H1 (cell line): ENCODE measurements around the gene SYNGR3.

Source experiments
- CEBPB ChIP-seq: IDR thresholded peaks from 2 replicates; pipeline ENCODE4 v1.6.1; 2012; ENCODE audit warnings: low read depth, low read length
- EP300 ChIP-seq, 2 experiments: IDR thresholded peaks; 1 replicate in 1 of 2; 2 replicates in 1 of 2; pipeline ENCODE4 v1.6.1; 2011 to 2012; ENCODE audit warnings: low read depth in 2 of 2, low read length in 2 of 2, mild to moderate bottlenecking in 2 of 2, borderline replicate concordance in 1 of 2, inconsistent platforms in 1 of 2, moderate library complexity in 1 of 2
- FOSL1 ChIP-seq: IDR thresholded peaks from 2 replicates; pipeline ENCODE4 v1.6.1; 2011; ENCODE audit warnings: mild to moderate bottlenecking, low read depth, low read length, moderate library complexity; ENCODE audit not compliant: insufficient read depth
- JUND ChIP-seq: IDR thresholded peaks from 2 replicates; pipeline ENCODE4 v1.6.1; 2011; ENCODE audit warnings: mild to moderate bottlenecking, improper control_type of control experiment, low read length
- KDM1A ChIP-seq: fragments of 200-600, 300-600 bp; sonication (generic); IDR thresholded peaks from 2 replicates; pipeline ENCODE4 v1.7.1; 2016; ENCODE audit warnings: mild to moderate bottlenecking, low read length, borderline replicate concordance
- PHF8 ChIP-seq: fragments of 200-600 bp; sonication (generic); conservative IDR thresholded peaks from 2 replicates; pipeline ENCODE4 v1.7.1; 2012; ENCODE audit warnings: low read depth, mild to moderate bottlenecking, inconsistent platforms, low read length, moderate library complexity
- POLR2A ChIP-seq, 2 experiments: IDR thresholded peaks; 1 replicate in 1 of 2; 2 replicates in 1 of 2; pipeline ENCODE4 v1.6.1; 2011; ENCODE audit warnings: low read depth in 2 of 2, low read length in 2 of 2, mild to moderate bottlenecking in 2 of 2; ENCODE audit errors: control extremely low read depth in 1 of 2
- POLR2AphosphoS5 ChIP-seq: IDR thresholded peaks from 2 replicates; pipeline ENCODE4 v1.6.1; 2011; ENCODE audit warnings: low read depth, low read length
- RAD21 ChIP-seq, 2 experiments: IDR thresholded peaks in 1 of 2; conservative IDR thresholded peaks in 1 of 2; 2 replicates each; pipeline ENCODE4 v1.6.1; 2011; ENCODE audit warnings: low read depth in 2 of 2, low read length in 2 of 2, improper control_type of control experiment in 1 of 2, inconsistent platforms in 1 of 2, mild to moderate bottlenecking in 1 of 2, moderate library complexity in 1 of 2
- SP4 ChIP-seq: IDR thresholded peaks from 2 replicates; pipeline ENCODE4 v1.6.1; 2012; ENCODE audit warnings: low read length, inconsistent platforms
- TAF1 ChIP-seq: IDR thresholded peaks from 2 replicates; pipeline ENCODE4 v1.6.1; 2011; ENCODE audit warnings: mild to moderate bottlenecking, low read depth, low read length
- TEAD4 ChIP-seq: IDR thresholded peaks from 2 replicates; pipeline ENCODE4 v1.6.1; 2012; ENCODE audit warnings: low read depth, low read length, inconsistent platforms, mixed read lengths
- YY1 ChIP-seq: IDR thresholded peaks from 2 replicates; pipeline ENCODE4 v1.6.1; 2011; ENCODE audit warnings: low read depth, mild to moderate bottlenecking, low read length
- TF ChIP-seq, protein P1 (sequence below), 3 experiments: IDR thresholded peaks; 1 replicate in 2 of 3; 2 replicates in 1 of 3; pipeline versions ENCODE4 v1.5.1 to v1.6.1; 2011; ENCODE audit warnings: low read length in 3 of 3, mild to moderate bottlenecking in 3 of 3, inconsistent platforms in 2 of 3, low read depth in 1 of 3, moderate library complexity in 1 of 3; ENCODE audit not compliant: insufficient read depth in 1 of 3; ENCODE audit errors: control extremely low read depth in 1 of 3

DNA sequence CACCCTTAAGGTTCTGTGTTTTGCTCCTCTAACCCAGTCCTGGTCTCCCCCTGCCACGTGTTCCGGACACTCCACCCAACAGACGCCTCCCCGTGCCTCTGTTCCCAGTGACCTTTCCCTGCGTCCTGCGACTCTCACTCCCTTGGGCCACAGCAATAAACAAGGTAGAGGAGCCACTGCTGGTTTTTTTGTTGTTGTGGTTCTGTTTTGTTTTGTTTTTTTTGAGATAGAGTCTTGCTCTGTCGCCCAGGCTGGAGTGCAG lies 26.1 kb downstream of the SYNGR3 start:
- TF ChIP-seq, protein P1, sequence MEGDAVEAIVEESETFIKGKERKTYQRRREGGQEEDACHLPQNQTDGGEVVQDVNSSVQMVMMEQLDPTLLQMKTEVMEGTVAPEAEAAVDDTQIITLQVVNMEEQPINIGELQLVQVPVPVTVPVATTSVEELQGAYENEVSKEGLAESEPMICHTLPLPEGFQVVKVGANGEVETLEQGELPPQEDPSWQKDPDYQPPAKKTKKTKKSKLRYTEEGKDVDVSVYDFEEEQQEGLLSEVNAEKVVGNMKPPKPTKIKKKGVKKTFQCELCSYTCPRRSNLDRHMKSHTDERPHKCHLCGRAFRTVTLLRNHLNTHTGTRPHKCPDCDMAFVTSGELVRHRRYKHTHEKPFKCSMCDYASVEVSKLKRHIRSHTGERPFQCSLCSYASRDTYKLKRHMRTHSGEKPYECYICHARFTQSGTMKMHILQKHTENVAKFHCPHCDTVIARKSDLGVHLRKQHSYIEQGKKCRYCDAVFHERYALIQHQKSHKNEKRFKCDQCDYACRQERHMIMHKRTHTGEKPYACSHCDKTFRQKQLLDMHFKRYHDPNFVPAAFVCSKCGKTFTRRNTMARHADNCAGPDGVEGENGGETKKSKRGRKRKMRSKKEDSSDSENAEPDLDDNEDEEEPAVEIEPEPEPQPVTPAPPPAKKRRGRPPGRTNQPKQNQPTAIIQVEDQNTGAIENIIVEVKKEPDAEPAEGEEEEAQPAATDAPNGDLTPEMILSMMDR (IDR thresholded peaks at IDR 0.05; ENCODE audit: control extremely low read depth in 1 of 3, insufficient read depth in 1 of 3, low read depth in 1 of 3, low read length in 3 of 3), result no peak
- no peak for TF ChIP-seq FOSL1
- TF ChIP-seq POLR2A (IDR thresholded peaks at IDR 0.05; ENCODE audit: control extremely low read depth in 1 of 2, low read depth in 2 of 2, low read length in 2 of 2), result no peak
- no peak for TF ChIP-seq RAD21 (IDR thresholded peaks at IDR 0.05 in 1 of 2, conservative IDR thresholded peaks at IDR 0.05 in 1 of 2; ENCODE audit: low read depth in 2 of 2, low read length in 2 of 2)
- TF ChIP-seq SP4, result no peak
- TF ChIP-seq YY1, result no peak
- TF ChIP-seq TAF1, result no peak
- TF ChIP-seq JUND, result no peak
- TF ChIP-seq EP300 (IDR thresholded peaks at IDR 0.05; ENCODE audit: borderline replicate concordance in 1 of 2, low read depth in 2 of 2, low read length in 2 of 2), result no peak
- TF ChIP-seq TEAD4, result no peak
- no peak for TF ChIP-seq CEBPB
- no peak for TF ChIP-seq PHF8
- no peak for TF ChIP-seq POLR2AphosphoS5
- TF ChIP-seq KDM1A, result no peak
